Astrocyte of the spinal cord (primary cell): ENCODE data around the gene AMT.

Source experiments
- DNase-seq: peaks from one replicate; pipeline ENCODE4 v3.0.0; 2011; ENCODE audit warnings: low read depth, low spot score
- H3K4me3 ChIP-seq: 2 replicates; pipeline ENCODE4 v1.5.1; 2011; ENCODE audit warnings: low read depth, mild to moderate bottlenecking, low read length, moderate library complexity
- CTCF ChIP-seq: IDR thresholded peaks from 2 replicates; pipeline ENCODE4 v1.5.1; 2012; ENCODE audit warnings: low read depth, mild to moderate bottlenecking, low read length, inconsistent platforms
- in situ Hi-C: cut with HindIII; loops from 2 replicates; pipeline ENCODE4 v1.10.0; 2017; ENCODE audit warnings: low sequenced_read_pairs

AMT gene

GRCh38 chr3:49465270-49466034, 43.2 kb upstream of the AMT start:
- H3K4me3 ChIP-seq: no peak overlapping the region
- DNase-seq: no peak
- in situ Hi-C loops: no loop called here
- no peak for TF ChIP-seq CTCF

GRCh38 chr3:49462222-49462621, 39.9 kb upstream of the AMT start:
- H3K4me3 ChIP-seq: no peak overlapping the region
- DNase-seq: peak; percentile 16
- in situ Hi-C loops: no loop called here
- no peak for TF ChIP-seq CTCF

- no peak for TF ChIP-seq CTCF
- DNase-seq: no peak
Measured at GRCh38 chr3:49461443-49462171, 39.3 kb upstream of the AMT start.

GRCh38 chr3:49460956-49461355, 38.7 kb upstream of the AMT start:
- TF ChIP-seq CTCF: no peak
- no peak overlapping the region for H3K4me3 ChIP-seq
- in situ Hi-C loops: no loop called here
- DNase-seq: no peak

More at GRCh38 chr3:49461443-49462171, 39.3 kb upstream of the AMT start:
- in situ Hi-C loops: no loop called here
- no peak overlapping the region for H3K4me3 ChIP-seq

GRCh38 chr3:49460188-49460890, 38.1 kb upstream of the AMT start:
- no peak for TF ChIP-seq CTCF
- H3K4me3 ChIP-seq: no peak overlapping the region
- no peak for DNase-seq
- in situ Hi-C loops: no loop called here

- H3K4me3 ChIP-seq: no peak overlapping the region
- in situ Hi-C loops: no loop called here
- DNase-seq: no peak
- no peak for TF ChIP-seq CTCF
Measured at GRCh38 chr3:49456466-49456865, 34.2 kb upstream of the AMT start.
